Measurements from ENCODE around the gene HEXIM2. TPM values are rescaled to one million over a fixed set of nuclear protein-coding genes. Genes with fewer than 3 reads are reported as not detected.

Gene HEXIM2
- total and polyA plus RNA-seq, 2 of the 13 experiments (the other 11 are each of a cell fraction or from before 2014, with no cell fraction given) = 27.1 to 32.4 TPM

DNA sequence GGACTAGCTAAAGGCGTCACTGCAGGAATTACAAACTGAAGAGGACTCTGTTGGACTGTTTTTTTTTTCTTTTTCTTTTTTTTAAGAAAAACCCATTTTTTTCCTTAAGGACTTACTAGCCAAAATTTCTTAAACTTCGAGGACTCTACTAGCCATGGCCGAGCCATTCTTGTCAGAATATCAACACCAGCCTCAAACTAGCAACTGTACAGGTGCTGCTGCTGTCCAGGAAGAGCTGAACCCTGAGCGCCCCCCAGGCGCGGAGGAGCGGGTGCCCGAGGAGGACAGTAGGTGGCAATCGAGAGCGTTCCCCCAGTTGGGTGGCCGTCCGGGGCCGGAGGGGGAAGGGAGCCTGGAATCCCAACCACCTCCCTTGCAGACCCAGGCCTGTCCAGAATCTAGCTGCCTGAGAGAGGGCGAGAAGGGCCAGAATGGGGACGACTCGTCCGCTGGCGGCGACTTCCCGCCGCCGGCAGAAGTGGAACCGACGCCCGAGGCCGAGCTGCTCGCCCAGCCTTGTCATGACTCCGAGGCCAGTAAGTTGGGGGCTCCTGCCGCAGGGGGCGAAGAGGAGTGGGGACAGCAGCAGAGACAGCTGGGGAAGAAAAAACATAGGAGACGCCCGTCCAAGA lies 12.5 kb upstream of the HEXIM2 start (continued):
- TF ChIP-seq ZBTB2 (CRISPR knock-in tag; IDR thresholded peaks at IDR 0.05; ENCODE audit: low read depth) (0 out of 2 replicates have a peak, but pooled peaks have one; percentile 6), HOMEZ (CRISPR knock-in tag; IDR thresholded peaks at IDR 0.05; ENCODE audit: low read depth) (no peak; the same call in 1 of the 2 replicates), ZXDC (CRISPR knock-in tag; IDR thresholded peaks at IDR 0.05) (no peak), ZFX (CRISPR knock-in tag; IDR thresholded peaks at IDR 0.05; ENCODE audit: low read depth) (peak; percentile 72), GABPA (IDR thresholded peaks at IDR 0.05; ENCODE audit: low read depth, low read length) (no peak), GABPA (CRISPR knock-in tag; IDR thresholded peaks at IDR 0.05; ENCODE audit: low read depth) (no peak), ZNF101 (CRISPR knock-in tag; IDR thresholded peaks at IDR 0.05; ENCODE audit: borderline replicate concordance, low read depth) (no peak), ZNF17 (CRISPR knock-in tag; IDR thresholded peaks at IDR 0.05) (no peak), IKZF4 (CRISPR knock-in tag; IDR thresholded peaks at IDR 0.05; ENCODE audit: borderline replicate concordance, low read depth, not compliant biosample characterization) (no peak), ZBTB26 (CRISPR knock-in tag; IDR thresholded peaks at IDR 0.05; ENCODE audit: borderline replicate concordance) (no peak; the same call in 1 of the 2 replicates), TMF1 (CRISPR knock-in tag; IDR thresholded peaks at IDR 0.05; ENCODE audit: low read depth) (no peak), KDM5A (IDR thresholded peaks at IDR 0.05; ENCODE audit: borderline replicate concordance, low read length) (no peak; the same call in none of the 2 replicates), IKZF1 (IDR thresholded peaks at IDR 0.05) (no peak), ZNF788 (CRISPR knock-in tag; IDR thresholded peaks at IDR 0.05; ENCODE audit: borderline replicate concordance) (peak; percentile 90; the same call in 1 of the 2 replicates), POGZ (CRISPR knock-in tag; IDR thresholded peaks at IDR 0.05) (no peak), PCBP2 (optimal IDR thresholded peaks at IDR 0.05; ENCODE audit: low read depth, low read length, poor library complexity, severe bottlenecking) (no peak), NFKB2 (CRISPR knock-in tag; IDR thresholded peaks at IDR 0.05; ENCODE audit: borderline replicate concordance) (no peak)
- TF ChIP-seq, protein P1, sequence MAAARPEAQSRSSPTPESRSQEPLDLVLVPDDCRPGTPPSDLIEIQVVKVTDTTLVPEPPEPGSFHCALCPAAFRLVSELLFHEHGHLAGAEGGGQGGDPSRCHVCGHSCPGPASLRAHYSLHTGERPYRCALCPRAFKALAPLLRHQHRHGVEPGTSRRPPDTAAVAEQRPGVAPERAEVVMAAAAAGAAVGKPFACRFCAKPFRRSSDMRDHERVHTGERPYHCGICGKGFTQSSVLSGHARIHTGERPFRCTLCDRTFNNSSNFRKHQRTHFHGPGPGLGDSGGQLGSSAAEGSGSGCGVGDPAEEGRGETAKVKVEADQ (CRISPR knock-in tag; IDR thresholded peaks at IDR 0.05; ENCODE audit: borderline replicate concordance) = no peak; the same call in 1 of the 2 replicates
- TF ChIP-seq, protein P2, sequence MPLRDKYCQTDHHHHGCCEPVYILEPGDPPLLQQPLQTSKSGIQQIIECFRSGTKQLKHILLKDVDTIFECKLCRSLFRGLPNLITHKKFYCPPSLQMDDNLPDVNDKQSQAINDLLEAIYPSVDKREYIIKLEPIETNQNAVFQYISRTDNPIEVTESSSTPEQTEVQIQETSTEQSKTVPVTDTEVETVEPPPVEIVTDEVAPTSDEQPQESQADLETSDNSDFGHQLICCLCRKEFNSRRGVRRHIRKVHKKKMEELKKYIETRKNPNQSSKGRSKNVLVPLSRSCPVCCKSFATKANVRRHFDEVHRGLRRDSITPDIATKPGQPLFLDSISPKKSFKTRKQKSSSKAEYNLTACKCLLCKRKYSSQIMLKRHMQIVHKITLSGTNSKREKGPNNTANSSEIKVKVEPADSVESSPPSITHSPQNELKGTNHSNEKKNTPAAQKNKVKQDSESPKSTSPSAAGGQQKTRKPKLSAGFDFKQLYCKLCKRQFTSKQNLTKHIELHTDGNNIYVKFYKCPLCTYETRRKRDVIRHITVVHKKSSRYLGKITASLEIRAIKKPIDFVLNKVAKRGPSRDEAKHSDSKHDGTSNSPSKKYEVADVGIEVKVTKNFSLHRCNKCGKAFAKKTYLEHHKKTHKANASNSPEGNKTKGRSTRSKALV (CRISPR knock-in tag; IDR thresholded peaks at IDR 0.05) = 0 out of 2 replicates have a peak, but pooled peaks have one; percentile 31
